ENCODE results near the gene BOD1L1.
"Not testable (repeated sequence)": the region's sequence is repeated elsewhere in the genome, so short reads cannot be mapped to it uniquely, and the experiment has no call there.

Gene BOD1L1

GRCh38 chr4:13561673-13562072 lies 65.9 kb downstream of the BOD1L1 start:
- no peak for DNase-seq (ENCODE audit: low read depth in 2 of 2)
- no peak overlapping the region for H3K4me3 ChIP-seq (replicated peaks in 1 of 2; ENCODE audit: low read depth in 2 of 2, low read length in 2 of 2)
- TF ChIP-seq CTCF (IDR thresholded peaks at IDR 0.05; ENCODE audit: low read depth, low read length), result no peak

GRCh38 chr4:13560111-13560510 lies 67.4 kb downstream of the BOD1L1 start:
- DNase-seq (ENCODE audit: low read depth in 2 of 2), result not testable (repeated sequence)

GRCh38 chr4:13559413-13559812 lies 68.1 kb downstream of the BOD1L1 start:
- TF ChIP-seq CTCF (IDR thresholded peaks at IDR 0.05; ENCODE audit: low read depth, low read length), result no peak
- DNase-seq (ENCODE audit: low read depth in 2 of 2), result peak; percentile 58 to 79
- H3K4me3 ChIP-seq (replicated peaks in 1 of 2; ENCODE audit: low read depth in 2 of 2, low read length in 2 of 2), result no peak overlapping the region

More at GRCh38 chr4:13560111-13560510, 67.4 kb downstream of the BOD1L1 start:
- not testable (repeated sequence) for H3K4me3 ChIP-seq (replicated peaks in 1 of 2; ENCODE audit: low read depth in 2 of 2, low read length in 2 of 2)

- peak in 1 of 2 donors; percentile 43 for DNase-seq (ENCODE audit: low read depth in 2 of 2)
- no peak overlapping the region for H3K4me3 ChIP-seq (replicated peaks in 1 of 2; ENCODE audit: low read depth in 2 of 2, low read length in 2 of 2)
- TF ChIP-seq CTCF (IDR thresholded peaks at IDR 0.05; ENCODE audit: low read depth, low read length), result no peak
Measured at GRCh38 chr4:13558881-13559280, 68.6 kb downstream of the BOD1L1 start.

DNA sequence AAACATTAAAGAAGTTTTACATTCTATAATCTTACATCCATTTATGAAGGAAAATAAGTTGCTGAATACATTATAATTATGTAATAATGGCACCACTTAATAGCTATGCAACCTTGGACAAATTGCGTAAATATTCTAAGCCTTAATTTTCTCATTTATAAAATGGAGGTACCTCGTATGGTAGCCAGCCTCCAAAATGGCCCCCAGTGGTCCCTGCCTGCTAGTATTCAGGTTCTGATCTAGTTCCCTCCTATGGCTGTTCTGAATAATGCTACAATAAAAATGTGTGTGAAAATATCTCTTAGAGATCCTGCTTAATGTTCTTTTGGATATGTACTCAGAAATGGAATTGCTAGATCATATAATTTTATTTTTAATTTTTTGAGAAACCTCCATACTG lies 72.2 kb downstream of the BOD1L1 start:
- TF ChIP-seq CTCF (IDR thresholded peaks at IDR 0.05; ENCODE audit: low read depth, low read length), result no peak
- no peak for DNase-seq (ENCODE audit: low read depth in 2 of 2)
- no peak overlapping the region for H3K4me3 ChIP-seq (replicated peaks in 1 of 2; ENCODE audit: low read depth in 2 of 2, low read length in 2 of 2)

- TF ChIP-seq CTCF (IDR thresholded peaks at IDR 0.05; ENCODE audit: low read depth, low read length), result no peak
- no peak for DNase-seq (ENCODE audit: low read depth in 2 of 2)
- no peak overlapping the region for H3K4me3 ChIP-seq (replicated peaks in 1 of 2; ENCODE audit: low read depth in 2 of 2, low read length in 2 of 2)
Measured at GRCh38 chr4:13553081-13553480, 74.4 kb downstream of the BOD1L1 start.

- peak; percentile 89 for TF ChIP-seq CTCF (IDR thresholded peaks at IDR 0.05; ENCODE audit: low read depth, low read length)
- peak overlapping the region; percentile 43 to 56 for H3K4me3 ChIP-seq (replicated peaks in 1 of 2; ENCODE audit: low read depth in 2 of 2, low read length in 2 of 2)
- peak; percentile 86 to 87 for DNase-seq (ENCODE audit: low read depth in 2 of 2)
Measured at GRCh38 chr4:13548984-13549546, 78.5 kb downstream of the BOD1L1 start.
